Gastroesophageal sphincter (tissue), 3 donors: ENCODE measurements around the gene AHSA1.

Source experiments
- CTCF ChIP-seq, 4 experiments: fragments of 200-600 bp in 2 of 4; fragments of 450-650 bp in 2 of 4; sonication (generic) in 1 of 4; IDR thresholded peaks; one replicate each; pipeline ENCODE4 v1.5.1; 2017 to 2019; ENCODE audit warnings: antibody characterized with exemption in 4 of 4, mild to moderate bottlenecking in 2 of 4, moderate library complexity in 2 of 4
- POLR2A ChIP-seq, 2 donors: fragments of 450-650 bp; IDR thresholded peaks; one replicate each; pipeline ENCODE4 v1.6.1; 2017; ENCODE audit warnings: antibody characterized with exemption in 2 of 2, mild to moderate bottlenecking in 2 of 2, moderate library complexity in 1 of 2
- POLR2AphosphoS5 ChIP-seq: sonication (generic); formaldehyde crosslinking; IDR thresholded peaks from one replicate; pipeline ENCODE4 v1.6.1; 2017; ENCODE audit warnings: antibody characterized with exemption

GRCh38 chr14:77439861-77440260 lies 18.0 kb upstream of the AHSA1 start:
- TF ChIP-seq CTCF (IDR thresholded peaks at IDR 0.05): no peak
- TF ChIP-seq POLR2AphosphoS5: no peak
- TF ChIP-seq POLR2A (IDR thresholded peaks at IDR 0.05): no peak
